HPDE6-E6E7 (cell line): Measurements from ENCODE around the gene LTBP1.

Experiments
- DNase-seq: peaks from one replicate; pipeline ENCODE4 v3.0.0; 2011; ENCODE audit warnings: missing footprints; ENCODE audit errors: extremely low spot score

LTBP1 gene

GRCh38 chr2:33265584-33266338 is 319.0 kb downstream of the LTBP1 start:
- DNase-seq: no peak

- DNase-seq: no peak
Measured at GRCh38 chr2:33266467-33266866, 319.7 kb downstream of the LTBP1 start.

GRCh38 chr2:33267043-33267442 is 320.3 kb downstream of the LTBP1 start:
- DNase-seq: no peak

- DNase-seq: no peak
Measured at GRCh38 chr2:33267756-33268155, 321.0 kb downstream of the LTBP1 start.

- no peak for DNase-seq
Measured at GRCh38 chr2:33268246-33268831, 321.6 kb downstream of the LTBP1 start.

GRCh38 chr2:33272001-33272400 is 325.2 kb downstream of the LTBP1 start:
- no peak for DNase-seq

- DNase-seq: no peak
Measured at GRCh38 chr2:33273479-33273878, 326.7 kb downstream of the LTBP1 start.

- DNase-seq: no peak
Measured at GRCh38 chr2:33274524-33274923, 327.8 kb downstream of the LTBP1 start.

- DNase-seq: peak; percentile 84
Measured at GRCh38 chr2:33275689-33276444, 329.1 kb downstream of the LTBP1 start.

- no peak for DNase-seq
Measured at GRCh38 chr2:33277002-33277426, 330.3 kb downstream of the LTBP1 start.

- DNase-seq: no peak
Measured at GRCh38 chr2:33278245-33278943, 331.6 kb downstream of the LTBP1 start.

- DNase-seq: no peak
Measured at GRCh38 chr2:33284287-33284686, 337.5 kb downstream of the LTBP1 start.

GRCh38 chr2:33287507-33288005 is 340.8 kb downstream of the LTBP1 start:
- no peak for DNase-seq

GRCh38 chr2:33288011-33288410 is 341.3 kb downstream of the LTBP1 start:
- no peak for DNase-seq

- DNase-seq: no peak
Measured at GRCh38 chr2:33289961-33290360, 343.2 kb downstream of the LTBP1 start.

GRCh38 chr2:33291278-33292013 is 344.7 kb downstream of the LTBP1 start:
- no peak for DNase-seq

- DNase-seq: no peak
Measured at GRCh38 chr2:33292063-33292462, 345.3 kb downstream of the LTBP1 start.

- no peak for DNase-seq
Measured at GRCh38 chr2:33292981-33293595, 346.3 kb downstream of the LTBP1 start.

GRCh38 chr2:33298233-33298632 is 351.5 kb downstream of the LTBP1 start:
- no peak for DNase-seq

GRCh38 chr2:33301355-33301754 is 354.6 kb downstream of the LTBP1 start:
- no peak for DNase-seq

- DNase-seq: no peak
Measured at GRCh38 chr2:33302348-33302747, 355.6 kb downstream of the LTBP1 start.
